Panc1 (cell line): ENCODE results near the gene MOB3A. TPM values are rescaled to one million over a fixed set of nuclear protein-coding genes. Genes with fewer than 3 reads are reported as not detected.

Experiments
- ATAC-seq: fragments of 200-7000 bp; cut with Tn5 transposase; 2 replicates; pipeline ENCODE4 v1.9.1; 2020; ENCODE audit warnings: mild to moderate bottlenecking, moderate library complexity
- BruUV-seq: library from RNA; stranded (reverse); fragments of 400-500 nt; replicated peaks from 2 replicates; lab custom pipeline; 2021; lab: Mats Ljungman, UMichigan
- CTCF ChIA-PET: fragments of 300-600 bp; sonication (Branson Sonifier 250); formaldehyde crosslinking; loops from one replicate; lab custom pipeline; 2022; ENCODE audit warnings: antibody characterized with exemption; lab: Charles Lee
- POLR2A ChIA-PET: fragments of 300-600 bp; sonication (Branson Sonifier 250); formaldehyde crosslinking; loops from one replicate; lab custom pipeline; 2022; ENCODE audit warnings: antibody characterized with exemption; lab: Charles Lee
- DNase-seq: peaks from one replicate; pipeline ENCODE4 v3.0.0-alpha.2; 2010; ENCODE audit warnings: low read depth, low spot score
- H3K27ac ChIP-seq: 2 replicates; pipeline ENCODE4 v1.5.1; 2011; ENCODE audit warnings: mild to moderate bottlenecking, low read length, inconsistent platforms
- H3K27me3 ChIP-seq: fragments of 200-500 bp; sonication (Bioruptor generic); 2 replicates; pipeline ENCODE4 v1.6.0; 2014; ENCODE audit warnings: low read length, inconsistent platforms; ENCODE audit not compliant: control insufficient read depth, insufficient read depth
- H3K36me3 ChIP-seq: fragments of 200-500 bp; sonication (Bioruptor generic); 2 replicates; pipeline ENCODE4 v1.5.1; 2014; ENCODE audit warnings: inconsistent platforms, mild to moderate bottlenecking, low read length, moderate library complexity; ENCODE audit not compliant: control insufficient read depth, insufficient read depth
- H3K4me1 ChIP-seq: 2 replicates; pipeline ENCODE4 v1.5.1; 2011; ENCODE audit warnings: inconsistent platforms, mild to moderate bottlenecking, low read length, moderate library complexity; ENCODE audit not compliant: control insufficient read depth, insufficient read depth
- H3K4me3 ChIP-seq, 2 experiments: 2 replicates each; pipeline ENCODE4 v1.5.1; 2011 to 2012; ENCODE audit warnings: low read depth in 2 of 2, low read length in 2 of 2, mild to moderate bottlenecking in 2 of 2, inconsistent platforms in 1 of 2, moderate library complexity in 1 of 2
- H3K9me3 ChIP-seq: fragments of 200-500 bp; sonication (Bioruptor generic); 2 replicates; pipeline ENCODE4 v1.5.1; 2014; ENCODE audit warnings: low read depth, mild to moderate bottlenecking, inconsistent platforms, low read length, moderate library complexity; ENCODE audit not compliant: control insufficient read depth, insufficient read depth
- POLR2AphosphoS5 ChIP-seq: IDR thresholded peaks from 2 replicates; pipeline ENCODE4 v1.6.1; 2012; ENCODE audit warnings: mild to moderate bottlenecking, low read depth, low read length, moderate library complexity
- SIN3A ChIP-seq: IDR thresholded peaks from 2 replicates; pipeline ENCODE4 v1.6.1; 2012; ENCODE audit warnings: low read depth, mild to moderate bottlenecking, low read length, moderate library complexity, borderline replicate concordance; ENCODE audit not compliant: insufficient read depth
- TCF7L2 ChIP-seq: IDR thresholded peaks from 2 replicates; pipeline ENCODE4 v1.6.1; 2011; ENCODE audit warnings: mild to moderate bottlenecking, low read depth, low read length, inconsistent platforms
- in situ Hi-C: cut with HindIII; loops from 2 replicates; pipeline ENCODE4 v1.10.0; 2016; ENCODE audit warnings: low sequenced_read_pairs, low pct_unique_long_range_greater_than_20kb
- intact Hi-C: fragments of 100-400 bp; cut with micrococcal nuclease; formaldehyde crosslinking; loops from one replicate; pipeline ENCODE4 v1.10.0; 2022; ENCODE audit not compliant: unreplicated experiment
- total RNA-seq: library from RNA; stranded (reverse); gene quantifications from one replicate; pipeline ENCODE4 v1.2.1, GENCODE V29; 2021; ENCODE audit not compliant: unreplicated experiment
- TF ChIP-seq, protein P1 (sequence below): fragments of 450-650 bp; IDR thresholded peaks from 2 replicates; pipeline ENCODE4 v1.5.1; 2017; ENCODE audit warnings: mild to moderate bottlenecking
- TF ChIP-seq, protein P2 (sequence below), 2 experiments: IDR thresholded peaks; 2 replicates each; pipeline ENCODE4 v1.6.1; 2011 to 2012; ENCODE audit warnings: low read depth in 2 of 2, control low read depth in 1 of 2, low read length in 1 of 2, mild to moderate bottlenecking in 1 of 2, moderate library complexity in 1 of 2; ENCODE audit not compliant: insufficient read depth in 1 of 2

The MOB3A gene
- total RNA-seq, 1 experiment from 2014 or later: 36.3 TPM

DNA sequence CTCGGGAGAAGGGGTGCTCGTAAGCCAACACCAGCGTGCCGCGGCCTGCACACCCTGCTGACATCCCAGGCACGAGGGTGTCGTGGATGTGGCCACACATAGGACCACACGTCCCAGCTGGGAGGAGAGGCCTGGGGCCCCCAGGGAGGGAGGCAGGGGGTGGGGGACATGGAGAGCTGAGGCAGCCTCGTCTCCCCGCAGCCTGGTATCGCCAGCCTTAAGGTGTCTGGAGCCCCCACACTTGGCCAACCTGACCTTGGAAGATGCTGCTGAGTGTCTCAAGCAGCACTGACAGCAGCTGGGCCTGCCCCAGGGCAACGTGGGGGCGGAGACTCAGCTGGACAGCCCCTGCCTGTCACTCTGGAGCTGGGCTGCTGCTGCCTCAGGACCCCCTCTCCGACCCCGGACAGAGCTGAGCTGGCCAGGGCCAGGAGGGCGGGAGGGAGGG is 3.0 kb upstream of the MOB3A start:
- no peaks in the 10 kb centered on the region; the same call in 1 of the 2 replicates for H3K36me3 ChIP-seq
- POLR2A ChIA-PET: no interaction called here

DNA sequence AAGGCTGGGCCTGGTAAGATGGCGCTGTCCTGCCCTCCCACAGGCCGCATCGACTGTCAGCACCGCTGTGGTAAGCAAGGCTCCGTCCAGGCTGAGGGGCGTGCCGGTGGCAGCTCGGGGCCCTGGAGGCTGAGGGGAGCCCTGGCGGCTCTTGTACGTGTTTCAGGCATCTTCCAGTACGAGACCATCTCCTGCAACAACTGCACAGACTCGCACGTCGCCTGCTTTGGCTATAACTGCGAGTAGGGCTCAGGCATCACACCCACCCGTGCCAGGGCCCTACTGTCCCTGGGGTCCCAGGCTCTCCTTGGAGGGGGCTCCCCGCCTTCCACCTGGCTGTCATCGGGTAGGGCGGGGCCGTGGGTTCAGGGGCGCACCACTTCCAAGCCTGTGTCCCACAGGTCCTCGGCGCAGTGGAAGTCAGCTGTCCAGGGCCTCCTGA is 1.8 kb upstream of the MOB3A start:
- no peaks in the 10 kb centered on the region for H3K9me3 ChIP-seq
- TF ChIP-seq TCF7L2: no peak
- TF ChIP-seq, protein P1, sequence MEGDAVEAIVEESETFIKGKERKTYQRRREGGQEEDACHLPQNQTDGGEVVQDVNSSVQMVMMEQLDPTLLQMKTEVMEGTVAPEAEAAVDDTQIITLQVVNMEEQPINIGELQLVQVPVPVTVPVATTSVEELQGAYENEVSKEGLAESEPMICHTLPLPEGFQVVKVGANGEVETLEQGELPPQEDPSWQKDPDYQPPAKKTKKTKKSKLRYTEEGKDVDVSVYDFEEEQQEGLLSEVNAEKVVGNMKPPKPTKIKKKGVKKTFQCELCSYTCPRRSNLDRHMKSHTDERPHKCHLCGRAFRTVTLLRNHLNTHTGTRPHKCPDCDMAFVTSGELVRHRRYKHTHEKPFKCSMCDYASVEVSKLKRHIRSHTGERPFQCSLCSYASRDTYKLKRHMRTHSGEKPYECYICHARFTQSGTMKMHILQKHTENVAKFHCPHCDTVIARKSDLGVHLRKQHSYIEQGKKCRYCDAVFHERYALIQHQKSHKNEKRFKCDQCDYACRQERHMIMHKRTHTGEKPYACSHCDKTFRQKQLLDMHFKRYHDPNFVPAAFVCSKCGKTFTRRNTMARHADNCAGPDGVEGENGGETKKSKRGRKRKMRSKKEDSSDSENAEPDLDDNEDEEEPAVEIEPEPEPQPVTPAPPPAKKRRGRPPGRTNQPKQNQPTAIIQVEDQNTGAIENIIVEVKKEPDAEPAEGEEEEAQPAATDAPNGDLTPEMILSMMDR: no peak
- TF ChIP-seq, protein P2, sequence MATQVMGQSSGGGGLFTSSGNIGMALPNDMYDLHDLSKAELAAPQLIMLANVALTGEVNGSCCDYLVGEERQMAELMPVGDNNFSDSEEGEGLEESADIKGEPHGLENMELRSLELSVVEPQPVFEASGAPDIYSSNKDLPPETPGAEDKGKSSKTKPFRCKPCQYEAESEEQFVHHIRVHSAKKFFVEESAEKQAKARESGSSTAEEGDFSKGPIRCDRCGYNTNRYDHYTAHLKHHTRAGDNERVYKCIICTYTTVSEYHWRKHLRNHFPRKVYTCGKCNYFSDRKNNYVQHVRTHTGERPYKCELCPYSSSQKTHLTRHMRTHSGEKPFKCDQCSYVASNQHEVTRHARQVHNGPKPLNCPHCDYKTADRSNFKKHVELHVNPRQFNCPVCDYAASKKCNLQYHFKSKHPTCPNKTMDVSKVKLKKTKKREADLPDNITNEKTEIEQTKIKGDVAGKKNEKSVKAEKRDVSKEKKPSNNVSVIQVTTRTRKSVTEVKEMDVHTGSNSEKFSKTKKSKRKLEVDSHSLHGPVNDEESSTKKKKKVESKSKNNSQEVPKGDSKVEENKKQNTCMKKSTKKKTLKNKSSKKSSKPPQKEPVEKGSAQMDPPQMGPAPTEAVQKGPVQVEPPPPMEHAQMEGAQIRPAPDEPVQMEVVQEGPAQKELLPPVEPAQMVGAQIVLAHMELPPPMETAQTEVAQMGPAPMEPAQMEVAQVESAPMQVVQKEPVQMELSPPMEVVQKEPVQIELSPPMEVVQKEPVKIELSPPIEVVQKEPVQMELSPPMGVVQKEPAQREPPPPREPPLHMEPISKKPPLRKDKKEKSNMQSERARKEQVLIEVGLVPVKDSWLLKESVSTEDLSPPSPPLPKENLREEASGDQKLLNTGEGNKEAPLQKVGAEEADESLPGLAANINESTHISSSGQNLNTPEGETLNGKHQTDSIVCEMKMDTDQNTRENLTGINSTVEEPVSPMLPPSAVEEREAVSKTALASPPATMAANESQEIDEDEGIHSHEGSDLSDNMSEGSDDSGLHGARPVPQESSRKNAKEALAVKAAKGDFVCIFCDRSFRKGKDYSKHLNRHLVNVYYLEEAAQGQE (IDR thresholded peaks at IDR 0.05; ENCODE audit: insufficient read depth in 1 of 2, low read depth in 2 of 2, low read length in 1 of 2): no peak
- TF ChIP-seq POLR2AphosphoS5: no peak; the same call in 1 of the 2 replicates
- TF ChIP-seq SIN3A: no peak
- intact Hi-C loops: loop anchor here (2.0 kb wide), 1 partner anchor 21 kb away; no protein-coding TSS in a partner anchor
- CTCF ChIA-PET: no interaction called here
- in situ Hi-C loops: no loop called here
- DNase-seq: no peak
- BruUV-seq: no TSS peak
- H3K4me3 ChIP-seq: no peak overlapping the region
- ATAC-seq: no peak
- no peaks in the 10 kb centered on the region; the same call in 1 of the 2 replicates for H3K36me3 ChIP-seq
- H3K27me3 ChIP-seq: no peaks in the 10 kb centered on the region
- 0 out of 2 replicates have a peak, but pooled peaks cover 3% of the 10 kb centered on the region for H3K4me1 ChIP-seq
- no peak overlapping the region for H3K27ac ChIP-seq
- POLR2A ChIA-PET: no interaction called here

More for the DNA sequence above, 3.0 kb upstream of the MOB3A start:
- DNase-seq (no peak), ATAC-seq (no peak)
- no peaks in the 10 kb centered on the region for H3K9me3 ChIP-seq
- CTCF ChIA-PET: no interaction called here
- in situ Hi-C loops: no loop called here
- BruUV-seq: no TSS peak
- 0 out of 2 replicates have a peak, but pooled peaks cover 3% of the 10 kb centered on the region for H3K4me1 ChIP-seq
- no peak overlapping the region for H3K4me3 ChIP-seq
- TF ChIP-seq SIN3A (no peak), TCF7L2 (no peak), POLR2AphosphoS5 (no peak)
- TF ChIP-seq, protein P1: no peak
- TF ChIP-seq, protein P2 (IDR thresholded peaks at IDR 0.05; ENCODE audit: insufficient read depth in 1 of 2, low read depth in 2 of 2, low read length in 1 of 2): no peak
- H3K27me3 ChIP-seq: no peaks in the 10 kb centered on the region
- no peak overlapping the region for H3K27ac ChIP-seq
- intact Hi-C loops: no loop called here
